Testis (tissue), 3 donors: ENCODE results near the gene PCDHA3. TPM values are rescaled to one million over a fixed set of nuclear protein-coding genes. Genes with fewer than 3 reads are reported as not detected.
"Not testable (repeated sequence)": the region's sequence is repeated elsewhere in the genome, so short reads cannot be mapped to it uniquely, and the experiment has no call there.

Experiments used
- DNase-seq: peaks from one replicate; pipeline ENCODE4 v3.0.0-alpha.2; 2019
- H3K27ac ChIP-seq, 2 donors: fragments of 200-600 bp; sonication (generic); one replicate each; pipeline ENCODE4 v1.5.1; 2019
- H3K27me3 ChIP-seq: fragments of 200-600 bp; sonication (generic); one replicate; pipeline ENCODE4 v1.5.1; 2019
- H3K36me3 ChIP-seq: fragments of 200-600 bp; sonication (generic); one replicate; pipeline ENCODE4 v1.5.1; 2017; ENCODE audit warnings: low read depth; ENCODE audit errors: missing control alignments
- H3K4me1 ChIP-seq: fragments of 200-600 bp; sonication (generic); one replicate; pipeline ENCODE4 v1.5.1; 2019
- H3K4me3 ChIP-seq, 2 donors: fragments of 200-600 bp; sonication (generic); one replicate each; pipeline ENCODE4 v1.5.1; 2017 to 2019
- H3K9me3 ChIP-seq: fragments of 200-600 bp; sonication (generic); one replicate; pipeline ENCODE4 v1.5.1; 2017
- CTCF ChIP-seq, 3 experiments: fragments of 450-650 bp in 2 of 3; fragments of 200-600 bp in 1 of 3; sonication (generic) in 1 of 3; IDR thresholded peaks; one replicate each; pipeline ENCODE4 v1.5.1; 2016 to 2019; ENCODE audit warnings: antibody characterized with exemption in 3 of 3, mild to moderate bottlenecking in 2 of 3, moderate library complexity in 1 of 3
- POLR2A ChIP-seq: fragments of 450-650 bp; IDR thresholded peaks from one replicate; pipeline ENCODE4 v1.6.1; 2017; ENCODE audit warnings: antibody characterized with exemption, mild to moderate bottlenecking, moderate library complexity
- WGBS, 2 donors: methylation state at CpG; one replicate each; pipeline ENCODE4 v1.1.5; 2018; 5-methylcytosine and 5-hydroxymethylcytosine counted together
- intact Hi-C: fragments of 100-400 bp; cut with DNase I; formaldehyde crosslinking; loops from one replicate; pipeline ENCODE4 v1.15.1; 2023; ENCODE audit warnings: low total_unique reads
- polyA plus RNA-seq: library from polyadenylated mRNA; stranded (reverse); fragments of 350-450 nt; fragmentation: Illumina TruSeq; extraction: RNeasy Lipid Tissue Mini Kit (QIAGEN cat#74804); gene quantifications from one replicate; pipeline ENCODE4 v1.2.3, GENCODE V29; 2014; ENCODE audit warnings: low read depth, low replicate concordance; ENCODE audit not compliant: insufficient read depth
- total RNA-seq, 2 donors: library from RNA; depleted of rRNA; stranded (reverse); fragments of >200 nt; gene quantifications; one replicate each; pipeline ENCODE4 v1.2.3, GENCODE V29; 2016

PCDHA3 gene
- total and polyA plus RNA-seq, 3 donors from 2014 or later: 0.74 to 2.0 (median 0.79) TPM

- Histone ChIP-seq H3K9me3 (no peaks in the 10 kb centered on the region), H3K27ac (no peak within 1 kb of the TSS), H3K27me3 (peaks cover 3% of the 10 kb centered on the region), H3K4me1 (no peaks in the 10 kb centered on the region), H3K4me3 (peak within 1 kb of the TSS in 1 of 2 donors; percentile 31), H3K36me3 (no peaks in the 10 kb centered on the region)
- 14 to 22% methylated on average over 10 to 27 of the region's 27 CpGs for WGBS, 2 donors
- DNase-seq: no peak
- TF ChIP-seq POLR2A (no peak), CTCF (IDR thresholded peaks at IDR 0.05) (no peak)
- intact Hi-C loops: no loop called here
Observed at GRCh38 chr5:140794595-140795258, 6.1 kb upstream of the PCDHA3 start, which contains the start of gene PCDHA2. PCDHA2 (plus strand) TSS chr5:140794852.

- 16 to 20% methylated on average over 14 to 15 of the region's 15 CpGs for WGBS, 2 donors
- no peaks in the 10 kb centered on the region for H3K9me3 ChIP-seq
Observed at GRCh38 chr5:140795259-140795641, 5.6 kb upstream of the PCDHA3 start.

GRCh38 chr5:140796072-140796717 is 4.7 kb upstream of the PCDHA3 start:
- intact Hi-C loops, H3K4me1 ChIP-seq, DNase-seq, H3K27ac ChIP-seq, H3K9me3 ChIP-seq, H3K4me3 ChIP-seq, H3K36me3 ChIP-seq, H3K27me3 ChIP-seq: not testable (repeated sequence)
- WGBS, 2 donors: 41 to 50% methylated on average over 39 to 70 of the region's 72 CpGs

More at GRCh38 chr5:140795259-140795641, 5.6 kb upstream of the PCDHA3 start:
- H3K27ac ChIP-seq: no peak overlapping the region
- intact Hi-C loops: no loop called here
- H3K36me3 ChIP-seq: no peaks in the 10 kb centered on the region
- no peaks in the 10 kb centered on the region for H3K4me1 ChIP-seq
- no peak for DNase-seq
- no peak overlapping the region for H3K4me3 ChIP-seq
- H3K27me3 ChIP-seq: no peaks in the 10 kb centered on the region
- TF ChIP-seq CTCF (IDR thresholded peaks at IDR 0.05) (no peak), POLR2A (no peak)

- Histone ChIP-seq H3K9me3 (no peaks in the 10 kb centered on the region), H3K27me3 (no peaks in the 10 kb centered on the region), H3K36me3 (no peaks in the 10 kb centered on the region), H3K27ac (no peak overlapping the region), H3K4me1 (no peaks in the 10 kb centered on the region), H3K4me3 (no peak overlapping the region)
- intact Hi-C loops: no loop called here
- no peak for DNase-seq
- WGBS, 2 donors: 18 to 43% methylated on average over 14 to 33 of the region's 39 CpGs
- TF ChIP-seq CTCF (IDR thresholded peaks at IDR 0.05) (no peak), POLR2A (no peak)
Observed at GRCh38 chr5:140796718-140797095, 4.2 kb upstream of the PCDHA3 start.

GRCh38 chr5:140801494-140801841 is 611 bp downstream of the PCDHA3 start:
- H3K27me3 ChIP-seq: no peaks in the 10 kb centered on the region

GRCh38 chr5:140802381-140802780 is 1.5 kb downstream of the PCDHA3 start:
- WGBS, 2 donors: 28 to 36% methylated on average over 25 to 45 of the region's 45 CpGs
- intact Hi-C loops, H3K36me3 ChIP-seq, H3K9me3 ChIP-seq, DNase-seq, H3K27ac ChIP-seq, H3K4me3 ChIP-seq, H3K4me1 ChIP-seq, H3K27me3 ChIP-seq: not testable (repeated sequence)

More at GRCh38 chr5:140801494-140801841, 611 bp downstream of the PCDHA3 start:
- Histone ChIP-seq H3K9me3 (no peaks in the 10 kb centered on the region), H3K4me3 (peak overlapping the region; percentile 18 to 47), H3K27ac (no peak overlapping the region), H3K4me1 (no peaks in the 10 kb centered on the region), H3K36me3 (no peaks in the 10 kb centered on the region)
- DNase-seq: peak; percentile 48
- 8 to 18% methylated on average over 16 of the region's 16 CpGs for WGBS, 2 donors
- intact Hi-C loops: no loop called here
- TF ChIP-seq CTCF (IDR thresholded peaks at IDR 0.05) (peak in 2 of 3 experiments; percentile 23 to 28), POLR2A (no peak)
